Prostate gland (tissue), 2 donors: ENCODE data around the gene GFY. TPM values are rescaled to one million over a fixed set of nuclear protein-coding genes. Genes with fewer than 3 reads are reported as not detected.

Experiments used
- DNase-seq: peaks from one replicate; pipeline ENCODE4 v3.0.0-alpha.2; 2019; ENCODE audit warnings: low spot score
- H3K27ac ChIP-seq, 2 donors: fragments of 200-600 bp; sonication (generic); 2 replicates each; pipeline ENCODE4 v1.5.1; 2017 to 2019
- H3K27me3 ChIP-seq: fragments of 200-600 bp; sonication (generic); replicated peaks from 2 replicates; pipeline ENCODE4 v1.5.1; 2019; ENCODE audit not compliant: insufficient read depth
- H3K36me3 ChIP-seq, 2 donors: fragments of 200-600 bp; sonication (generic); 1 replicate in 1 of 2; 2 replicates in 1 of 2; pipeline versions ENCODE4 v1.5.1 to v1.8.1; 2017 to 2019
- H3K4me1 ChIP-seq: fragments of 200-600 bp; sonication (generic); replicated peaks from 2 replicates; pipeline ENCODE4 v1.5.1; 2019
- H3K4me3 ChIP-seq, 2 donors: fragments of 200-600 bp; sonication (generic); 2 replicates each; pipeline ENCODE4 v1.5.1; 2017 to 2019
- H3K9me3 ChIP-seq: fragments of 200-600 bp; sonication (generic); 2 replicates; pipeline ENCODE4 v1.5.1; 2017
- CTCF ChIP-seq, 4 experiments: fragments of 200-600 bp in 2 of 4; fragments of 450-650 bp in 2 of 4; sonication (generic) in 2 of 4; IDR thresholded peaks; 1 replicate in 3 of 4; 2 replicates in 1 of 4; pipeline ENCODE4 v1.5.1; 2016 to 2019; ENCODE audit warnings: antibody characterized with exemption in 4 of 4, mild to moderate bottlenecking in 2 of 4, moderate library complexity in 2 of 4
- POLR2A ChIP-seq: fragments of 450-650 bp; IDR thresholded peaks from one replicate; pipeline ENCODE4 v1.6.1; 2016; ENCODE audit warnings: antibody characterized with exemption, mild to moderate bottlenecking
- POLR2AphosphoS5 ChIP-seq: sonication (generic); formaldehyde crosslinking; IDR thresholded peaks from one replicate; pipeline ENCODE4 v1.6.1; 2017; ENCODE audit warnings: antibody characterized with exemption
- WGBS: methylation state at CpG from one replicate; pipeline ENCODE4 v1.1.5; 2018; 5-methylcytosine and 5-hydroxymethylcytosine counted together
- intact Hi-C: fragments of 100-400 bp; cut with DNase I; formaldehyde crosslinking; loops from one replicate; pipeline ENCODE4 v1.14.2; 2022
- total RNA-seq, 2 donors: library from RNA; depleted of rRNA; stranded (reverse); fragments of >200 nt; gene quantifications; one replicate each; pipeline ENCODE4 v1.1.0, GENCODE V29; 2016

Gene GFY
- not detected for total RNA-seq

GRCh38 chr19:49425178-49425577, at the start of gene GFY:
Gene GFY (plus strand): TSS chr19:49425388. CDS start chr19:49426431, 1,043 bp downstream.
- intact Hi-C loops = no loop called here
- DNase-seq = no peak
- Histone ChIP-seq H3K9me3 (no peaks in the 10 kb centered on the region), H3K27ac (no peak within 1 kb of the TSS), H3K4me1 (peaks cover 5% of the 10 kb centered on the region), H3K4me3 (no peak within 1 kb of the TSS), H3K27me3 (peaks cover 63% of the 10 kb centered on the region), H3K36me3 (no peaks in the 10 kb centered on the region)
- TF ChIP-seq POLR2A (no peak), CTCF (IDR thresholded peaks at IDR 0.05) (no peak), POLR2AphosphoS5 (no peak)
- WGBS = 43% methylated on average over 7 of the region's 7 CpGs

GRCh38 chr19:49378512-49378911, 46.7 kb upstream of the GFY start:
- Histone ChIP-seq H3K27ac (no peak overlapping the region), H3K36me3 (no peaks in the 10 kb centered on the region), H3K9me3 (no peaks in the 10 kb centered on the region), H3K4me1 (no peaks in the 10 kb centered on the region), H3K4me3 (no peak overlapping the region), H3K27me3 (no peaks in the 10 kb centered on the region)
- no peak for DNase-seq
- intact Hi-C loops = no loop called here
- TF ChIP-seq POLR2A (no peak), POLR2AphosphoS5 (no peak), CTCF (IDR thresholded peaks at IDR 0.05) (no peak)
- WGBS = 82% methylated on average over 3 of the region's 3 CpGs

- Histone ChIP-seq H3K36me3 (no peaks in the 10 kb centered on the region), H3K27me3 (no peaks in the 10 kb centered on the region), H3K27ac (no peak overlapping the region), H3K9me3 (no peaks in the 10 kb centered on the region), H3K4me3 (no peak overlapping the region), H3K4me1 (no peaks in the 10 kb centered on the region)
- intact Hi-C loops = no loop called here
- TF ChIP-seq CTCF (IDR thresholded peaks at IDR 0.05) (no peak), POLR2A (no peak), POLR2AphosphoS5 (no peak)
- DNase-seq = no peak
- WGBS = 92% methylated on average over 3 of the region's 3 CpGs
Measured at GRCh38 chr19:49380391-49380790, 44.8 kb upstream of the GFY start.

GRCh38 chr19:49382639-49383038, 42.5 kb upstream of the GFY start:
- 91% methylated on average over 5 of the region's 5 CpGs for WGBS
- TF ChIP-seq CTCF (IDR thresholded peaks at IDR 0.05) (no peak), POLR2A (no peak), POLR2AphosphoS5 (no peak)
- H3K4me1 ChIP-seq = no peaks in the 10 kb centered on the region
- no peaks in the 10 kb centered on the region for H3K9me3 ChIP-seq
- H3K4me3 ChIP-seq = no peak overlapping the region
- no peaks in the 10 kb centered on the region for H3K36me3 ChIP-seq
- intact Hi-C loops = no loop called here
- H3K27ac ChIP-seq = no peak overlapping the region
- no peak for DNase-seq
- H3K27me3 ChIP-seq = no peaks in the 10 kb centered on the region

GRCh38 chr19:49383599-49383998, 41.6 kb upstream of the GFY start:
- Histone ChIP-seq H3K9me3 (no peaks in the 10 kb centered on the region), H3K27me3 (no peaks in the 10 kb centered on the region), H3K36me3 (no peaks in the 10 kb centered on the region), H3K4me3 (no peak overlapping the region), H3K4me1 (no peaks in the 10 kb centered on the region), H3K27ac (no peak overlapping the region)
- TF ChIP-seq CTCF (IDR thresholded peaks at IDR 0.05) (no peak), POLR2AphosphoS5 (no peak), POLR2A (no peak)
- intact Hi-C loops = no loop called here
- DNase-seq = no peak
- 42% methylated on average over 1 of the region's 1 CpG for WGBS
